Nucleus accumbens (tissue), 56 donors: ENCODE measurements around the gene SORCS3.

Experiments used
- DNase-seq, 56 donors: peaks; one replicate each; lab custom pipeline; 2025; lab: John Stamatoyannopoulos, UW

SORCS3 gene

DNA sequence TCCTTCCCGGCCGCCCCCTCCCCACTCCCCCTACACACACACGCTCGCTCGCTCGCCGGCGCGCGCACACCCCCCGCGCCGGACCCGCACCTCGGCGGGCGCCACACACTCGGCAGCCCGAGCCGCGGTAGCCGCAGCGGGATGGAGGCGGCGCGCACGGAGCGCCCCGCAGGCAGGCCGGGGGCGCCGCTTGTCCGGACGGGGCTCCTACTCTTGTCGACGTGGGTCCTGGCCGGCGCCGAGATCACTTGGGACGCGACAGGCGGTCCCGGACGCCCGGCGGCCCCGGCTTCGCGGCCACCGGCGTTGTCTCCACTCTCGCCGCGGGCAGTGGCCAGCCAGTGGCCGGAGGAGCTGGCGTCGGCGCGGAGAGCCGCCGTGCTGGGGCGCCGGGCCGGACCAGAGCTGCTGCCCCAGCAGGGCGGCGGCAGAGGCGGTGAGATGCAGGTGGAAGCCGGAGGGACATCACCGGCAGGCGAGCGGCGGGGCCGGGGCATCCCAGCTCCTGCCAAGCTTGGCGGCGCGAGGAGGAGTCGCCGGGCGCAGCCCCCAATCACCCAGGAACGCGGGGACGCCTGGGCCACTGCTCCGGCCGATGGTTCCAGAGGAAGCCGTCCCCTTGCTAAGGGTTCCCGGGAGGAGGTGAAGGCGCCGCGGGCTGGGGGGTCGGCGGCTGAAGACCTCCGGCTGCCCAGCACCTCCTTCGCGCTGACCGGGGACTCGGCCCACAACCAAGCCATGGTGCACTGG is at the start of gene SORCS3:
SORCS3 (plus strand) TSS at position 104 of the 750 bp plus-strand sequence.
- peak in 3 of 56 donors; percentile 26 to 27 (median 26) for DNase-seq

DNA sequence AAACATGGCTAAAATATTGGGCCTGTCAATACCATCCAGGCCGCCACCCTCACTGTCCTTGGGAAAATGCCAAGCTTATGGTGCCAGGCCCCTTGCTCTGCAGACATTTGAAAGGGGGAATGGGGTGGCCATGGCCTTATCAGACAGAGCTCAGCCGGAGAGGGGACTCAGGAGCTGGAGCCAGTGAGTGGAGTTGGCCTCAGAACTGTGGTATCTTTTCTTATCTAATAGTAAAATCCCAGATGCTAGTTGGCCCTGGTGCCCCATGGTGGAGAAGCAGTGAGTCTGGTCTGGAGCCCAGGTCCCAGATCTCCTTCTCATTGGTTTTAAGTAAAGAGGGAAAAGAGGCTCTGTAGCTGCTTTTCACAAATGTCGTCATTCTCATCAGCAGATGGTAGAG is 49.6 kb upstream of the SORCS3 start:
- DNase-seq = no peak

GRCh38 chr10:104601166-104601565 is 39.9 kb upstream of the SORCS3 start:
- no peak for DNase-seq

DNA sequence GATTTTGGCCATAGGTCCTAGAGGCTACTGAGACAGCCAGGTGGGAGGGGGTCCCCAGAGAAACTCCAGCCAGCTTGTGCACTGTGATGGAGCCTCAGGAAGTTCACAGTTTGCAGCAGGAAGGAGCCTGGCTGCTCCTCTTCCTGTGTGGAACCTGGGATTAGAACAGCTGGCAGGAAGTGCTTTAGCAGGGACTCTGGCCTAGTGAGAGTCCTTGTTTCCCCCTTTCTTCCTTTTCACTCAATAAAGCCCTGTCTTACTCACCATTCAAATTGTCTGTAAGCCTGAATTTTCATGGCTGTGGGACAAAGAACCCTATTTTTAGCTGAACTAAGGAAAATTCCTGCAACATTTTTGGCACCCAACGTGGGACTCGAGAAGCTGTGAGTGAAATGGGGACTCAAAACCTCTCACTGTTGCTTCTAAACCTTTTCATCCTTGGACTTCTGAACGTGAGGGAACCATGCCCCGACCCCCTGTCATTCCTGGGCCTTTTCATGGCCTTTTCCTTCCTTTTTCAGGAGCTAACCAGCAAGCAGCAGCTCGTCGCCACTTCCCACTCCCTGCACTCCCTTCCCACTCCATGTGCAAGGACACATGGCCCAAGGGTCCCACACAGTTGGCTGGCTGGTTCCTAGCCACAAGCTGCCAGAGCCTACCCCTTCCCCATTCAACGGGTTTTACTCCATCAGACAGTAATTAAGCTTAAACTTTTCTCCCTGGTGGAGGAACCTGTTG is 32.8 kb upstream of the SORCS3 start:
- DNase-seq = no peak

DNA sequence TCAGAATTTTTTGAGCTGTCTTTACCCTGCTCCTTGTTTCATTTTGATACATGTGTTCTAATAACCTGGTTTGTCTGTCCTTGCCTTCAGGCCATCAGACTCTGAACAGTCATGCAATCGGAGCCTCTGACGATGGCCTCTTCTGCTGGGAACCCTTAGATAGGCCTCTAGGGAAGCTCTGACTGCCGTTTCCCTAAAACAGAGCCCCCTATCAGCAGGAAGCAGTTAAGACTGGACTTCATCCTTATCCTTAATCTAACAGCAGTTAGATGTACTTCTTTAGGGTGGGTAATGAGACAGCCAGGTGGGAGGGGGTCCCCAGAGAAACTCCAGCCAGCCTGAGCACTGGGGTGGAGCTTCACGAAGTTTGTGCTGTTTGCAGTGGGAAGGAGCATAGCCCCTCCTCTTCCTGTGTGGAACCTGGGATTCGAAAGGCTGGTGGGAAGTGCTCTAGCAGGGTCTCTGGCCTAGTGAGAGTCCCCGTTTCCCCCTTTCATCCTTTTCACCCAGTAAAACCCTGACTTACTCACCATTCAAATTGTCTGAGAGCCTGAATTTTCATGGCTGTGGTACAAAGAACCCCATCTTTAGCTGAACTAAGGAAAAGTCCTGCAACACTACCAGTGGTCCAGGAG is 28.4 kb upstream of the SORCS3 start:
- DNase-seq = no peak

GRCh38 chr10:104613406-104613805 is 27.7 kb upstream of the SORCS3 start:
- DNase-seq = no peak

- no peak for DNase-seq
Observed at GRCh38 chr10:104614245-104614831, 26.8 kb upstream of the SORCS3 start.

DNA sequence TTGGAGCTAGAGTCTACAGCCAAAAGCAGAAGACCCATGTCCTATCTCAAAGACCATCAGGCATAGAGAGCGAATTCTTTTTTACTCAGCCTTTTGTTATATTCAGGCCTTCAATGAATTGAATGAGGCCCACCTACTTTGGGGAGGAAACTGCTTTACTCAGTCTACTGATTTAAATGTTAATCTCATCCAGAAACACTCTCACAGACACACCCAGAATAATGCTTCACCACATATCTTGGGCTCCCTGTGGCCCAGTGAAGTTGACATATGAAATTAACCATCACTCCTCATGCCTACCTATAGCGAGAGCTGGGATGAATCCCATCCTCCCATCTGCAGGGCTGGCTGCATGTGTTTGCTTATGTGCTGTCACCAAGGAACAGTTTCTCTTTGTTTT is 26.0 kb upstream of the SORCS3 start:
- no peak for DNase-seq

DNA sequence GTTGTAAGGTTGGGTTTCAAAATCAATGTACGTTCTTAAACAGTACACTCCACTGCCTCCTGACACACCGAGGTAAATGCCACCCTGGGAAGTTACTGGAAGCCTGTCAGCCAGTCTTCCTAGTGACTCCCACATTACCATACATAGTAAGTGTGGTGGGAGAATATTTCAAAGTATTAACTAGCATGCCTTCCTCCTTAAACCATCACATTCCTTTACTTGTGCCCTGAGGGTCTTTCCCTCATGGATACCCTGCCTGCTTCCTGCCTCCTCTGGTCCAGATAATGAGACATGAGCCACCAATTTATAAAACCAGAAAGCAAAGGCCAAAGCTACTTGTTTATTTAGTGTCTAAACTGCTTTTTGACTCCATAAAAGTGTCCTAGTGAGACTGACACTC is 23.3 kb upstream of the SORCS3 start:
- no peak for DNase-seq

DNA sequence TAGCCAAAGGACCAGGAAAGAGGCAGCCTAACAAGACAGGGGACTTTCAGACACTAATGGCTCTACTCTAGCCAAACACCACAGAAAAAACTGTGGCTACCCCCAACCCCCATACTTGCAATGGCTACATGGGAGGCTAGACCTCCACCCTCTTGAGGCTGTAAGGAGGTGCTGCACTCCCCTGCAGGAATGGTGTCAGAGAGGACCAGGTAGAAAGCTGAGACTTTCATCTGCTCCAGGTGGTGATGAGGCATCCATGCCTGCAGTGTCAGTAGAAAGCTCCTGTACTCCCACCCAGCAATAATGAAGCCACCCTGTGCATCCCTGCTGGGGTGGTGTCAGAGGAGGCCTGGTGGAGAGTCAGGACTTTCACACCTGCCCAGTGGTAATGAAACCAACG is 18.9 kb upstream of the SORCS3 start:
- DNase-seq = no peak

GRCh38 chr10:104622598-104623209 is 18.4 kb upstream of the SORCS3 start:
- no peak for DNase-seq

DNA sequence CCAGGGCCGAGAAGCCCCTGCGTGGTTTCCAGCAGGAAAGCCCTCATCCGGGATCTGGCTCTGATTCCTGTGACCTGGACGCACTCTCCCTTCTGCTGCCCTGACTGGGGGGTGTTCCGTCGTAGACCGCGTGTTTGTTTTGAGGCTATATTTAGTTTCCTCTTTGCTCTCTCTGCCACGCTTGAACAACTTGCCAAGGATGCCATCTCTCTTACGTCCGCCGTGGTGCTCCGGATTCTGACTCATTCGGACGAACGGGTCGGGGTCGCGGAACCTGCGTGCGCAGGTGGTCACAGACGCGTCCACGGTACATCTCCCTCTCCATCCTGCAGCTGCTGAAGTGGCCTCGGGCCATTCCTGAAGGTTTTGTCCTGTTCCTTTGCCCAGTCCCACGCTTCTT is 10.4 kb upstream of the SORCS3 start:
- no peak for DNase-seq

DNA sequence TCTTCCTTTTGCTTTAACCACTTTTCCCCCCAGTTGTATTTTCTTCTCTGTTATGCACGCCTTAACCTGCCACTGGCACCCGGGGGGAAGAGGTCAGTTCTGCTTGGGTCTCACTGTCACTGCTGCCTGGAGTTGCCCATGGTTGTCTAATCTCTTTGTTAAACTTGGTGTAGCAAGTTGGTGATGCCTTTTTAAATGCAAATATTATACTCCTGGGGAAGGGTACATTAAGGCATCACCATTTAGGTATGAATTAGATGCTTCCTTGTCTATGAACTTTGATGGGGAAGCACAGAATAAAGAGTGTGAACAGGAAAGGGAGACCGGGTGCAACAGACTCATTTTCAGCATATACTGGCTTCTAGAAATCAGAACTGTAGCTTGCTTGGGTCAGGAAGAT is 9.1 kb upstream of the SORCS3 start:
- DNase-seq = no peak

GRCh38 chr10:104638861-104639589 is 2.1 kb upstream of the SORCS3 start:
- peak in 9 of 56 donors; percentile 18 to 49 (median 33) for DNase-seq

GRCh38 chr10:104639590-104640338 is 1.3 kb upstream of the SORCS3 start:
- peak in 15 of 56 donors; percentile 18 to 65 (median 46) for DNase-seq

- DNase-seq = peak in 7 of 56 donors; percentile 29 to 73 (median 45)
Observed at GRCh38 chr10:104640339-104641186, 527 bp upstream of the SORCS3 start.

GRCh38 chr10:104641937-104642657 is 1.0 kb downstream of the SORCS3 start:
- DNase-seq = no peak
